ENCODE data around the gene SH3RF1. TPM values are rescaled to one million over a fixed set of nuclear protein-coding genes. Genes with fewer than 3 reads are reported as not detected.

SH3RF1 gene
- total RNA-seq, 4 donors from 2014 or later, result 5.9 to 41.2 (median 15.0) TPM

GRCh38 chr4:169260217-169260866 is 10.4 kb downstream of the SH3RF1 start:
- intact Hi-C loops (cut with DNase I; ENCODE audit: low total_unique reads), result no loop called here
- Histone ChIP-seq H3K4me1 (no peaks in the 10 kb centered on the region), H3K4me3 (no peak overlapping the region), H3K36me3 (no peaks in the 10 kb centered on the region), H3K9me3 (no peaks in the 10 kb centered on the region), H3K27ac (no peak overlapping the region), H3K27me3 (no peaks in the 10 kb centered on the region)
- no peak for TF ChIP-seq POLR2A (IDR thresholded peaks at IDR 0.05)
- no peak for TF ChIP-seq CTCF (IDR thresholded peaks at IDR 0.05)
- DNase-seq, result no peak

- DNase-seq, result no peak
- H3K27ac ChIP-seq, result no peak overlapping the region
Observed at GRCh38 chr4:169259271-169259670, 11.5 kb downstream of the SH3RF1 start.

GRCh38 chr4:169258141-169258540 is 12.6 kb downstream of the SH3RF1 start:
- H3K4me3 ChIP-seq, result no peak overlapping the region
- no peak for DNase-seq
- no peaks in the 10 kb centered on the region for H3K9me3 ChIP-seq
- no peaks in the 10 kb centered on the region for H3K27me3 ChIP-seq
- intact Hi-C loops (cut with DNase I; ENCODE audit: low total_unique reads), result no loop called here
- H3K27ac ChIP-seq, result no peak overlapping the region
- peaks cover 0 to 4% of the 10 kb centered on the region in 2 donors for H3K4me1 ChIP-seq
- no peaks in the 10 kb centered on the region for H3K36me3 ChIP-seq
- TF ChIP-seq CTCF (IDR thresholded peaks at IDR 0.05), result no peak
- TF ChIP-seq POLR2A (IDR thresholded peaks at IDR 0.05), result no peak

More at GRCh38 chr4:169259271-169259670, 11.5 kb downstream of the SH3RF1 start:
- Histone ChIP-seq H3K27me3 (no peaks in the 10 kb centered on the region), H3K36me3 (no peaks in the 10 kb centered on the region), H3K4me1 (no peaks in the 10 kb centered on the region), H3K9me3 (no peaks in the 10 kb centered on the region), H3K4me3 (no peak overlapping the region)
- intact Hi-C loops (cut with DNase I; ENCODE audit: low total_unique reads), result no loop called here
- TF ChIP-seq POLR2A (IDR thresholded peaks at IDR 0.05), result no peak
- no peak for TF ChIP-seq CTCF (IDR thresholded peaks at IDR 0.05)

GRCh38 chr4:169256856-169257761 is 13.6 kb downstream of the SH3RF1 start:
- Histone ChIP-seq H3K36me3 (no peaks in the 10 kb centered on the region), H3K27ac (no peak overlapping the region), H3K9me3 (no peaks in the 10 kb centered on the region), H3K4me3 (no peak overlapping the region), H3K4me1 (peaks cover 0 to 4% of the 10 kb centered on the region in 2 donors), H3K27me3 (no peaks in the 10 kb centered on the region)
- intact Hi-C loops (cut with DNase I; ENCODE audit: low total_unique reads), result no loop called here
- TF ChIP-seq POLR2A (IDR thresholded peaks at IDR 0.05) (no peak), CTCF (IDR thresholded peaks at IDR 0.05) (no peak)
- no peak for DNase-seq

GRCh38 chr4:169256101-169256612 is 14.6 kb downstream of the SH3RF1 start:
- intact Hi-C loops (cut with DNase I; ENCODE audit: low total_unique reads), result no loop called here
- Histone ChIP-seq H3K36me3 (no peaks in the 10 kb centered on the region), H3K9me3 (no peaks in the 10 kb centered on the region), H3K4me3 (no peak overlapping the region), H3K4me1 (peaks cover 0 to 4% of the 10 kb centered on the region in 2 donors), H3K27me3 (no peaks in the 10 kb centered on the region), H3K27ac (no peak overlapping the region)
- TF ChIP-seq CTCF (IDR thresholded peaks at IDR 0.05) (no peak), POLR2A (IDR thresholded peaks at IDR 0.05) (no peak)
- DNase-seq, result no peak

Measured in uterus (tissue), 4 donors.